ENCODE results near the gene GREB1.

GRCh38 chr2:11541693-11542274, 7.9 kb downstream of the GREB1 start:
- TF ChIP-seq, protein P1, sequence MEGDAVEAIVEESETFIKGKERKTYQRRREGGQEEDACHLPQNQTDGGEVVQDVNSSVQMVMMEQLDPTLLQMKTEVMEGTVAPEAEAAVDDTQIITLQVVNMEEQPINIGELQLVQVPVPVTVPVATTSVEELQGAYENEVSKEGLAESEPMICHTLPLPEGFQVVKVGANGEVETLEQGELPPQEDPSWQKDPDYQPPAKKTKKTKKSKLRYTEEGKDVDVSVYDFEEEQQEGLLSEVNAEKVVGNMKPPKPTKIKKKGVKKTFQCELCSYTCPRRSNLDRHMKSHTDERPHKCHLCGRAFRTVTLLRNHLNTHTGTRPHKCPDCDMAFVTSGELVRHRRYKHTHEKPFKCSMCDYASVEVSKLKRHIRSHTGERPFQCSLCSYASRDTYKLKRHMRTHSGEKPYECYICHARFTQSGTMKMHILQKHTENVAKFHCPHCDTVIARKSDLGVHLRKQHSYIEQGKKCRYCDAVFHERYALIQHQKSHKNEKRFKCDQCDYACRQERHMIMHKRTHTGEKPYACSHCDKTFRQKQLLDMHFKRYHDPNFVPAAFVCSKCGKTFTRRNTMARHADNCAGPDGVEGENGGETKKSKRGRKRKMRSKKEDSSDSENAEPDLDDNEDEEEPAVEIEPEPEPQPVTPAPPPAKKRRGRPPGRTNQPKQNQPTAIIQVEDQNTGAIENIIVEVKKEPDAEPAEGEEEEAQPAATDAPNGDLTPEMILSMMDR (IDR thresholded peaks at IDR 0.05) = no peak
- TF ChIP-seq EP300 (IDR thresholded peaks at IDR 0.05) (no peak), POLR2A (IDR thresholded peaks at IDR 0.05) (no peak), POLR2AphosphoS5 (IDR thresholded peaks at IDR 0.05) (no peak)

Data from upper lobe of left lung (tissue), 4 donors.